ENCODE data around the gene GRIN2A.

GRCh38 chr16:10218490-10219206, 36.4 kb upstream of the GRIN2A start:
- no peak for TF ChIP-seq POLR2A (IDR thresholded peaks at IDR 0.05)
- TF ChIP-seq, protein P1, sequence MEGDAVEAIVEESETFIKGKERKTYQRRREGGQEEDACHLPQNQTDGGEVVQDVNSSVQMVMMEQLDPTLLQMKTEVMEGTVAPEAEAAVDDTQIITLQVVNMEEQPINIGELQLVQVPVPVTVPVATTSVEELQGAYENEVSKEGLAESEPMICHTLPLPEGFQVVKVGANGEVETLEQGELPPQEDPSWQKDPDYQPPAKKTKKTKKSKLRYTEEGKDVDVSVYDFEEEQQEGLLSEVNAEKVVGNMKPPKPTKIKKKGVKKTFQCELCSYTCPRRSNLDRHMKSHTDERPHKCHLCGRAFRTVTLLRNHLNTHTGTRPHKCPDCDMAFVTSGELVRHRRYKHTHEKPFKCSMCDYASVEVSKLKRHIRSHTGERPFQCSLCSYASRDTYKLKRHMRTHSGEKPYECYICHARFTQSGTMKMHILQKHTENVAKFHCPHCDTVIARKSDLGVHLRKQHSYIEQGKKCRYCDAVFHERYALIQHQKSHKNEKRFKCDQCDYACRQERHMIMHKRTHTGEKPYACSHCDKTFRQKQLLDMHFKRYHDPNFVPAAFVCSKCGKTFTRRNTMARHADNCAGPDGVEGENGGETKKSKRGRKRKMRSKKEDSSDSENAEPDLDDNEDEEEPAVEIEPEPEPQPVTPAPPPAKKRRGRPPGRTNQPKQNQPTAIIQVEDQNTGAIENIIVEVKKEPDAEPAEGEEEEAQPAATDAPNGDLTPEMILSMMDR (IDR thresholded peaks at IDR 0.05), result no peak
